GM21529 (cell line): Measurements from ENCODE around the gene IMPDH1.
A peak's percentile ranks its signal among the peaks of the same experiment; 100 is the strongest.

Experiments used
- ATAC-seq: cut with Tn5 transposase; IDR thresholded peaks from one replicate; pipeline ENCODE4 v1.9.1; 2021; ENCODE audit not compliant: unreplicated experiment

The IMPDH1 gene

GRCh38 chr7:128434413-128435326 is 24.9 kb upstream of the IMPDH1 start:
- ATAC-seq, result no peak

DNA sequence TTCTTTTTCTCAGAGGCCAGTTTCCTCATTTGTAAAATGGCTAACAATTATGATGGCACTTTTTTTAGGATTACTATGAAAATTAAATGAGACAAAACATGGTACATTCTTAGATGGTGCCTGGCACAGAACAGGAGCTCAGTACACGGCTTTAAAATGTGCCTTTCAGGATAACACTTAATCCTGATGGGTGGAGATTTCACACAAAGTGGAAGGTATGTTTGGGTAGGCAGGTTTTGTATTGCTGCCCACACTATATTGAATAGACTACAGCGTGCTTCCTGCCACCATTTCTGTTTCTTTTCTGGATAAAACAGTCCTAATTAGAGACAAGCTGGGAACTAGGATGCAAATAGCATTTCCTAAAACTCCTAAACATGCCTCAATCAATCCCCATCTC is 22.0 kb upstream of the IMPDH1 start:
- no peak for ATAC-seq

DNA sequence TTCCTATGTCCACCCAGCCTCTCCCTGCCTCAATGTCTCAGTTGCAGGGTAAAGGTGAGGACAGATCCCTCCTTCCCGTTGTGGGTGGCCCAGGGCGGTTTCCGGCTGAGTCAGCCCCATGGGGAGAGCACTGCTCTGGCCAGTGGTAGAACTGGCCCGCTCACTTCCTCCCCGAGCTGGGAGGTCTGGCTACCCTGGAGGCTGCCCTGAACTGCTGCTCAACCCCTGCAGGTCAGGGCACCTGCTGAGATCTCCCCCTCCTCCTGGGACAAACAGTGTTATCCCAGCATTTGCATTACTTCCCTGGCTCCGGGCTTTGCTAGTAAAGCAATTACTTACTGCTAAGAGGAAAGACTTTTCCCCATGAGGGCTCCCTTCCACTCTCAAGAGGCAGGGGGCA is 21.4 kb upstream of the IMPDH1 start:
- ATAC-seq, result no peak

DNA sequence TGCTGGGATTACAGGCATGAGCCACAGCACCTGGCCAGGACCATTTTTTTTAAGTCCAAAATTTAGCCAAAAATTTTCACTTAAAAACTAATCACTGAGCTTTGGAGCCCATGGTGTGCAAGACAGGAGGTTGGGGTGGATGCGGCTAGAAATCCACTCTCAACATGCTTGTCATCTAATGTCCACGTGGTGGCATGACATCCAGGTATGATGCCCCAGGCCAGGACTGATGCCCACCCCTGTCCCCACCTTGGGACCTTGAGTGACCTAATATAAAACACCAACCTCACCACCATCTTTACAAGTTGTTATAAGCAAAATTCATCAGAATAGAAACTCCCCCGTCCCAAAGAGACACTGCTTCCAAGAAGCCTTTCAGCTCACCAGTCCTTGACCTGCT is 20.4 kb upstream of the IMPDH1 start:
- ATAC-seq, result no peak

DNA sequence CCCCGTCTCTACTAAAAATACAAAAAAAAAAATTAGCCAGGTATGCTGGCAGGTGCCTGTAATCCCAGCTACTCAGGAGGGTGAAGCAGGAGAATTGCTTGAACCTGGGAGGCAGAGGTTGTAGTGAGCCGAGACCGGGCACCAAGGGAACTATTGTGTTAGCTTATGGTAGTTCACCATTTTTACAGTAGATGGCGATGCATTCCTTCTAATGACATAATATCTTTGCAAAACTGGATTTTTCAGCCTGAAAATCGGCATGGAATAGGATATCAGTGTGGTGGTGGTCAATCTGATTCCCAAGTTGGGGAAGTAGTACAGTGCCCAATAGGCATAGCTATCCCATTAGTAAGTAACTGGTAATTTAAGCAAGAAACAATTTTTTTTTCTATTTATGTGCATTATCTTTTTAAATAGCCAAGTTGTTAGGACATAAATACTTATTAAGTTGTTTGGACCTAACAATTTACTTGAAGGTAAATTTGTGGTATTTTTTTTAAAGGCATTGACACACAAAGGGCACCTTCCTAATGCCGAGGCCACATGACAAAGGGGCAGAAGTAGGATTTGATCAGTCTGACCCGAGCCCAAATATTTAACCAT is 17.6 kb upstream of the IMPDH1 start:
- ATAC-seq, result peak; percentile 50

DNA sequence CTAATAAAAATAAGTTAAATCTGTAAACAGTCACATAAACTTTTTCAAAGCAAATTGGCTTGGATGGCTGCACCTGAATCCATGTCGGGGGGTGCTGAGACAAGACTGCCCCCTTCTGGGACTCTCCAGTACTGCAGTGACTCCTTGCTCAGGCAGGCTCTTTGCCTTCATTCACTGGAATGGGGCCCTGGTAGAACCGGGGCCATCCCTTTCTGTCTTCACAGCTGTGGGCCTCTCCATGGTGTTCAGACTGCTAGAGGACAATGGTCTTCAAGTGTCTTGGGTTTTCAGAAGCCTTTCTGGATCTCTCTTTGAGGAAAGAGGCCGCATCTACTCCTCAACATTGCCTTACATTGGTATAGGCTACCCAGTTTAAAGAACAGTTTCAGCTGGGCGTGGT is 16.1 kb upstream of the IMPDH1 start:
- ATAC-seq, result peak; percentile 54

- ATAC-seq, result no peak
Measured at GRCh38 chr7:128424686-128425275, 15.0 kb upstream of the IMPDH1 start.

- no peak for ATAC-seq
Measured at GRCh38 chr7:128422842-128423241, 13.1 kb upstream of the IMPDH1 start.

- no peak for ATAC-seq
Measured at GRCh38 chr7:128422037-128422436, 12.3 kb upstream of the IMPDH1 start.

DNA sequence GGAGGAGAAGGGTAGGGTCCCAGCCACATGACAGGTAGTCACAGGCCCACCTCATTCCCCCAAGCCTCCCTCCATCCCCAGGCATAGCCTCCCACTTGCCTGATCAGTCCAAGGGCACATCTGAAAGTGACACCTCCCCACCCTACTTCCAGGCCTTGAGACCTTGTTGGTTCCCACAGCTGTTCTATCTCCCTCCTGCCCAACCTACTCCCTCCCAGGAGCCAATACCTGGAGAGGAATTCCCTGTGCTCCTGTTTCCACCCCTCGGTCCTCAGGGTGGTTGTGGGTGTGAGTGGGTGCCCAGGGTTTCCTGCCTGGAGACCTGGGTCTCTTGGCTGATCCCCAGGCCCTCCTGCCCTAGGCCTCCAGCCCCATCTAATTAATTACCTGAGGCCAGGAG is 11.6 kb upstream of the IMPDH1 start:
- no peak for ATAC-seq

- no peak for ATAC-seq
Measured at GRCh38 chr7:128420773-128421172, 11.0 kb upstream of the IMPDH1 start.

DNA sequence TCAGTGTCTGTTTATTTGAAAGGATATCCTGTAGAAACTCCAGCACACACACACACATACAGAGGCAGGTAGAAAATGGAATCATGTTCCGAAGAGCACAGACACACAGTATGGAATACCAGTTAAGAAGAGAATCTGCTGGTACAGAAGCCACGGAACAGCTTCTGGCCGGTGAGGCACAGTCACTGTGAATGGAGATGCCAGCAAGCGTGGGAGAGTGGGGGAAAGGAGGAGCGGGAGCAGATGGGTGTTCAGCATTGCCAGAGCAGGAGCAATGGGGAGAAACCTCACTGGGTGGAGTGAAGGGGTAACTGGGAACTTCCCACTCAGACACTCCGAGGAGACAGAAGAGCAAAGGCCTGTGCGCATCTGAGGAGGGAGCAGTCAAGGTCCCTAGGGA is 9.5 kb upstream of the IMPDH1 start:
- no peak for ATAC-seq

DNA sequence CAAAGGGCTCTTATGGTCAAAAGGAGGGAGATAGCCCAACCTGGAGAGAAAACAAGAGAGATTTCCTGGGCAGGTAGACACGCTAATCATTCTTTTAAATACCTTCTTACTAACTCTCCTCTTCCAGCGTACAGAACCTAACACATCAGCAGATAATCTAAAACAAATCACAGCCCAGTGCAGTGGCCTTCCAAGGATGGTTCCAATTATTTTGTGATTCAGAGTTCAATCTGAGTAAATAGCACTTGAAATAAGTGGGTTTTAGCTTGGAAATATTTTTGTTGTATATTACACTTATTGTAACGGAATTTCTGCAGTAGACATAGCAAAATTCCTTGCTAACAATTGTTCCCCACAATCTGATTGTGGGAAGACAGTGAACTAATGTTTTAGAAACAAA is 7.3 kb upstream of the IMPDH1 start:
- ATAC-seq, result no peak

- no peak for ATAC-seq
Measured at GRCh38 chr7:128415217-128415785, 5.5 kb upstream of the IMPDH1 start.

- ATAC-seq, result no peak
Measured at GRCh38 chr7:128410451-128410753, 620 bp upstream of the IMPDH1 start.

DNA sequence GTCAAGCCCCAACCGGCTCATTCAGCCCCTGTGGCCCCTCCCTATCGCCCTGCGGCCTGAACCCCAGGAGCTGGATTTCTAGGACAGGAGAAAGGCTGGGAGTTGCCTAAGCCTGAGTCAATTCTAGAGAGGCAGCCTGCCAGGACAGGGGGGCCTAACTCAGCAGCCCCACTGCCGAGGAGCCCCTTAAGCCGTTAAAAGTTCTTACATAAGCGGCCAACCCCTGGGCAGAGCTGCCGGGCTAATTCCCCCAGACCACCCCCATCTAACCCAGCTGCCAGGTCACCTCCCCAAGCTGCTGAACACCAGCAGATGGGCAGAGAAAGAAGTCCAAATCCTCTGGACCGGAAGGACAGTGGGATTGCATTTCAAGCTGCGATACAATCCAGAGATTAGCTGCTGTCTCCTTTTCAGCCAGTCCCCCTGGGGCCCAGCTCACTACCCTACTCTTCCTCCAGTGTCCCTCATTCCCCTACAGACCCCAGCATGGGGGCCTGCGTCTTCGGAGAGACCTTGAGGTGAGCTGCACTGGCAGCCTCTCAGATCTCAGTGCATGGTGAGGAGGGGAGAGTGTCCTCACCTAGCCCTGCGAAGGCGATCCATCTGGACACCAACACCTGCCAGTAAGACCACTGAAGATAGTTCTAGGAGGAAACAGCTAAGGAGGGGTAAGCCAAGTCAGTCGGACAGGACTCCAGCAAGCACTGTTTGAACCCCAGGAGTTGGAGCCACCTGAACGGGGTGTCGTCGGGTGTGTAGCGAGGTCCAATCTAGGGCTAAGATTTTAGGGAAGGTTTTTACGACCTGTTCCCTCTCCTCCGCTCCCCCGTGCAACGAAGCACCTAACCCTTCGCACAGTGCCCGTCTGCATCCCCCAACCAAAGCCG is 830 bp downstream of the IMPDH1 start:
- ATAC-seq, result no peak

GRCh38 chr7:128407751-128408708 is 1.8 kb downstream of the IMPDH1 start:
- no peak for ATAC-seq

DNA sequence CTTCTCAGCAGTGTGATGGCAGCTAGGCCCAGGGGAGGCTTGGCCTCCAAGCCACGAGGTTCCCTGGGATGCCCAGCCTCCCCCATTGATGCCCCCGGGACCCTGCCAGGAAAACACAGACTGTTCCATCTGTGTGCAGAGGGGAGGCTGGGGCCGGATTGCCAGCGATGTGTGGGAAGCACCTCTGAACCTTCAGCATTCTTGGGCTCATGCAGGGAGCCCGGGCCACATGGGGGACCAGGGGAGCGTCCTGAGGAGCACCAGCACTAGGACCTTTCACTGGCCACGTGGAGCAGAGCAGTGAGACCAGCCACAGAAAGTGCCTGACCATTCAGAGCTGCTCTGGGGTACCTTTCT is 2.6 kb downstream of the IMPDH1 start:
- ATAC-seq, result no peak

DNA sequence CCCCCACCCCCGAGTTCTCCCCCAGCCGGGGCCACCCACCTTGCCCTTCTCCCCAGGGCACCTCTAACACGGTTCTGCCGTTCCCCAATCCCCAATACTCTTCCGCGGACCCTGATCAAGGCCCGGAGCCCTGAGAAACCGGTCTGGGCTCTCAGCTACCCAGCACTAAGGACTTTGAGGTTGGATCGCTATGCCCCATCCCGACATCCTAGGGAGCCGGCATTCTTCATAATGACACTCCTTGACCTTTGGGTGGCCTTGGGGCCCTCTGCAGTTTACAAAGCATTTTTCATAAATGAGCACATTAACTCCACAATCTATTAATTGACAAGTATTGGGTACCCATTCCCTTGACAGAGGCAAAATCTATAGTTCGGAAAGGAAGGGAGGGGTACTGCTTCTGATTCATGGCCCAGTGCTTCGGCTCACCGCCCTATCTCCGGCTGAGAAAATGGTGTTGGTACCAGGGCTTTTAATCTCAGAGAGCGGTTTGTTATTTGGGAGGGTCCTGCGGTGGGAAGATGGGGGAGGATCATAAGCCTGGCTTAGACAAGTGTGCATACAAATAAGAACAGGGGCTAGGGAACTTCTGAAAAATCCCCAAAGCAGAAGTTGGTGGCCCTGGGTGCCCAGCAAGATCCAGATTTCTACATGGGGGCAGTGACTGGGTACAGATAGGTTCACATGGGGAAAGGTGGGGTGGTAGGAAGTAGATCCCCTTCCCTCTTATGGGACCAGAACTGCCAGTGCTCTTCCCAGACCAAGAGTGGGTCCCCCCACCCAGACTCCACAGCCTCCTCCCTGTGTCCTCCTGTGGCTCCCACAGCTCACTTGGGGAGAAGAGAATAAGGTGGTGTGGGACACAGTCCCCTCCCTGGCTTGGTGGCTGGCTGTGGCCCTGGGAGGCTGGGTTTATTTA is 3.2 kb downstream of the IMPDH1 start:
- no peak for ATAC-seq
